NCI-H1092 (cell line): ENCODE data around the gene STIM2.
"Not testable (repeated sequence)": the region's sequence is repeated elsewhere in the genome, so short reads cannot be mapped to it uniquely, and the experiment has no call there.

Experiments
- DNase-seq: peaks from one replicate; lab custom pipeline; 2025; lab: John Stamatoyannopoulos, UW

The STIM2 gene

DNA sequence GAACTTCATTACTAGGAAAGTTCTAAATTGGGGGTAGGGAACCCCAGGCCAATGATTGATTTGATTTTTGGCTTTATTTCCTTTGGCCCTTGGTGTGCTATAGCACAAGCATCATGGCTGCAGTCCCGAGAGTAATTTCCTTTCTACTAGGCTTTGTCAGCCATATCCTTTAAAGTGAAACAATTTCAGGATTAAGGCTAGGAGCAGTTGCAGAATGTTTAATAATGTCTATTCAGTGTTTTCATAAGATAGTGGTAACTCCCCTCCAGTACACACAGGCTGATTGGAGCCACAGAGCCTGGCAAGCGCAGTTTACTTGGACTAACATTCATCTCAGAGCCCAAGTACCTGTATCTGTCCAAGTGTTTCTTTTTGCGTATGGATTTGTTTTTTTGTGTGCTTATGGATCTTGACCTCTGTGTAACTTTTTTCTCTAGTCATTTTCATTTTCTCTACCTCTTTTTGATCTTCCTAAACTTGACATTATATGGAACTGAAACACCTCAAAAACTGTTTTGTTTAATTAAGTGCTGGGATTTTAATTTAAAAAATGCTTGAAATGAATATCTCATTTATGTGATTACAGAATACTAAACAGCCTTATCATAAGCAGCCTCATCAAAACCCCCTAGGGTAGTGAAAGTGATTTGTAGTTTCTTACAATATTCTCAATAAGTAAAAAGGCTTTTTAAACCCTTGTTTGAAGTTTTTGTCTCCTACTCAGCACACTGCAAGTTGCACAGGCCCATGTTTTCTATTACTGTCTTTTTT is 7.5 kb downstream of the STIM2 start:
- no peak for DNase-seq

DNA sequence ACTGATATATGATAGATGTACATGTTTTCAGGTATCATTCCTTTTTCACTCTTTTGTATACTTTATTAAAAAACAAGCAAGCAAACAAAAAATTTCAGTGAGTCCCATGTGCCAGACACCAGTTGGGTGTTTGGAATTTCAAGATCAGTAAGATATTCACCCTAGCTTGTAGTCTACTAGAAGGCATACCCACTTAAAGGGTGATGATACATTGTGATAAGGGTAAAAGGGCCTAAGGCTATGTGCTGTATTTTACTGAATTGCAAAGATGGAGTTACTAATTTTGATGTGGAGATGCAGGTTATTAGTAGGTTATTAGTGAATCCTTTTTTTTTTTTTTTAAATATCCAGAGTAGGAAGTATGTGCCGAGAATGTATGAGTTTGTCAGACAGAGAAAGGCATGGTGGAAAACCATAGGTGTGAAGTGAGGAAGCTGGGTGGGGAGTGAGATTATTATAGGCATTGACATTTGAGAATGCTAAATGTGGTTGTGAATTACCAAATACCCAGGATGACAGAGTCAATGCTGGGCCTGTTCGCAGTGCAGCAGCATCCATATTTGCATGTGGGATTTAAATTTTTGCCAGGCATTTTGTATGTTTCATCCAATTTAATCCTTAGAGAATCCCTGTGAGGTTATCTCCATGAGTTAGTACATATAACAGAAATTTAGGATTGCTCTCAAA is 10.1 kb downstream of the STIM2 start:
- no peak for DNase-seq

DNA sequence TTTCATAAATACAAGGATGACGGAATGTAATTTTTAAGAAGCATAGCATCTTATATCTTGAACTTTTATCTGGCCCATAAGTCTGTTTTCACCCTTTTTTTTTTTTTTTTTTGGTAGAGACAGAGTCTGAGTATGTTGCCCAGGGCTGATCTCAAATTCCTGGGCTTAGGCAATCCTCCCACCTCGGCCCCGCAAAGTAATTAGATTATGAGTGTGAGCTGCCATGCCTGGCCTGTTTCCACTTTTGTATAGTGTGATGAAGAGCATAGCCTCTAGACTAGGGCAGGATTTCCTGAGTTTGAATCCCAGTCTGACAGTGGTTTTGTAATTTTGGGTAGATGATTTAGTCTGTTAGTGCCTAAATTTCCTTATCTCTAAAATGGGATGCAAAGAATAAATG is 11.0 kb downstream of the STIM2 start:
- DNase-seq: no peak

DNA sequence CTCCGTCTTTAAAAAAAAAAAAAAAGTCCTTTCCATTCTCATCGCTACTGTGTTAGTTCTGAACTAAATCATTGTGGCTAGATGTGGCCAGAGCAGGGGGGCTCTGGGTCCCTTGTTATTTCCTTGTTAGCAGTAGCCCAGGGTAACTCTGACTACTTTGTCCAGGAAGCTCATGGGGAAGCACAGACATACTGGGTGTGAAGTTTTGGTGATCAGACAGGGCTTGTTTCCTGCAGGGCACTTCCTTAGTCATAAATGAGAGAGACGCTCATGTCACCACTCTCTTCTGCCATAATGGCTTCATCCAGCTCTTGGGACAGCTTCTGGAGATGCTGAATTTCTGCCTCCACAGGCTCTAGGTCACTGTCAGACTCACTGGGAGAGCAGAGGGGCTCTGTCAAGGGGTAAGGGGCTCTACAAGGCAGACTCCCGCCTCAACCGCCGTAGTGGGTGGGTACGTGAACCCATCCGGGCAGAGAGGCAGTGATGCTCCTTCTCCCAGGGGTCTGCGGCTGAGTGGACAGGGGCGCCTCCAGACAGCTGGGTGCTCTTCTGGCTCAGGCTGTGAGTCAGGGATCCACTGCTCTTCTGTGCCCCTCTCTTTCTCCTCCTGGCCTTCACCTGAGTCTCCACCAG is 12.9 kb downstream of the STIM2 start:
- no peak for DNase-seq

DNA sequence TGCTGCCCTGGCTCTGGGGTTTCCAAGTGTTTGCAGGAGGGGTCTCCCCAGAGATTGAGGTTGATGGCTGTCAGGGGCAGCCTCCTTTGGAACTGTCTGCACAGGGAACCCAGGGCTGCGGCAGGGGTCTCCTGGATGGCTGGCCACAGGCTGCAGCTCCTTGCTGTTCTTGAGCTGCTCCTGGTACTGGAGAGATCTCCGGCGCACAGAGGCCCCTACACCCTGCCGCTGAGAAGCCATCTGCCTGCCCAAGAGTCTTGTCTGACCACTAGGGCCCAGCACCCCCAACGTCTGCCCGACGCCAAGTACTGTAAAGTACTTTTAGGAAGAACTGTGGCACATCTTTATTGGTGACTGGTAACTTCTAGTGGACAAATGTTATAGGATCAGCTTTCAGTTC is 13.5 kb downstream of the STIM2 start:
- DNase-seq: no peak

DNA sequence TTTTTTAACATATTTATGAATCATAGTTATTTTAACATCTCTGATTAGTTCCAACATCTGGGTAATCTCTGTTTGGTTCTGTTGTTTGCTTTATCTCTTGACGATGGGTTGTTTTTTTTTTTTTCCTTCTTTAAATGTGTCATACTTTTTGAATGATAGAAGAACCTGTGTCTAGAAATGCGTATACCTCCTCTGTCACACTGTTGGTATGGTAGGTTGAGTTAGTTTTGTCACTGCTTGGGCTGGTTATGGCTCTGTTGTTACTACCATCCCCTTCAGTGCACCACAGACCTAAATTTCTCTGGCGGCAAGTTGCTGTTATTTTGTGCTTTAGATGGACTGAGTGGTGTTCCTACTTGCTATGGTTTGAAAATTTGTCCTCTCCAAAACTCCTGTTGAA is 16.8 kb downstream of the STIM2 start:
- DNase-seq: no peak

DNA sequence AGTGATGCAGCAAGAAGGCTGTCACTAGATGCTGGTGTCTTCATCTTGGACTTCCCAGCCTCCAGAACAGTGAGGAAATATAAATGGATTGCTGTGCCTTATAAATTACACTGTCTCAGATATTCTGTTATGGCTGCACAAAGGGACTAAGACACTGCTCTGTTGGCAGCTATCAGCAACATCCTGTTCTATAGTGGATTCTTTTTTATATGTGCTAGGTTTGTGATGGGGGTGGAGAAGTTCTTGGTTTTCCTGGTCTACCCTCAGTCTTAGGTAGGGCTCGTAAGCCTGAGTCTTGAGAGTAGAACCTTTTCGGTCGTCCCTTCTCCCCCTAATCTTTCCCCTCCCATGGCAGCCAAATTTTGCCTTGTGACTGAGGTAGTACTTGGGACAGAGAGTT is 17.3 kb downstream of the STIM2 start:
- DNase-seq: no peak

DNA sequence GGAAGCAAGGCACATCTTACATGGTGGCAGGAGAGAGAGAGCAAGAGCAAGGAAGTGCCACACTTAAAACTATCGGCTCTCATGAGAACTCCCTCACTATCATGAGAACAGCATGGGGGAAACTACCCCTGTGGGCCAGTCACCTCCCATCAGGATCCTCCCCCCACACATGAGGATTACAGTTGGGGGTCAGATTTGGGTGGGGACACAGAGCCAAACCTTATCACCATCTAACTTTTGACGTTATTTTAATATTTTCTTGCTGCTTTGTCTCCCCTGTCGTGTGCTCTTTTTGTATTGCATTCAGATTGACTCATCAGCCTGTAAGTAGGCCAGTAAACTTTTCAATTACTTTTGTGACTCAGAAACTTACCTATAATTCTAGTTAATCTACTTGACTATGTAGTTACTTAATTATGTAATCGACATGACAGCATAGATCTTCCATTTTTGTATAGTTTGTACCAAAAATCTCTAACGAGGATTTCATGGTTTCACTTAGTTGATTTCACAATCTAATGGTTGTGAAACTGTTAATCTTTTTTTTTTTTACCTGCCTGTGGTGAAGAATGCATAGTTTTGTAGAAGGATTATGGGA is 18.3 kb downstream of the STIM2 start:
- no peak for DNase-seq

DNA sequence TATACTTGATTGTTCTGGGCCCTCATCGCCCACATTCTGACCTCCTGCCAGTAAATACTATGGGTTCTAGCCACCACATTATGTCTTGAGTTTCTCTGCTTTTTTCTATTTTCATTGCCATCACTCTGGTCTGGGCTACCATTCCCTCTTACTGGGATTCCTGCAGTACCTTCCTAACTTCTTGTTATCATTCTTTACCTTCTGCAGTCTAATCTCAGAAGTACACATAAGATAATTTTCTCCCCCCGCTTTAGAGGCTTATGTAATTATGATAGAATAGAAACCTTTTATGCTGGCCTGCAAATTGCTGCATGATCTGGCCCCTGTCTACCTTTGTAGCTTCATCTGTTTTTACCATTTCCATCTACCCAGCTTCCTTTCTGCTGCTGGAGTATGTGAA is 19.2 kb downstream of the STIM2 start:
- no peak for DNase-seq

DNA sequence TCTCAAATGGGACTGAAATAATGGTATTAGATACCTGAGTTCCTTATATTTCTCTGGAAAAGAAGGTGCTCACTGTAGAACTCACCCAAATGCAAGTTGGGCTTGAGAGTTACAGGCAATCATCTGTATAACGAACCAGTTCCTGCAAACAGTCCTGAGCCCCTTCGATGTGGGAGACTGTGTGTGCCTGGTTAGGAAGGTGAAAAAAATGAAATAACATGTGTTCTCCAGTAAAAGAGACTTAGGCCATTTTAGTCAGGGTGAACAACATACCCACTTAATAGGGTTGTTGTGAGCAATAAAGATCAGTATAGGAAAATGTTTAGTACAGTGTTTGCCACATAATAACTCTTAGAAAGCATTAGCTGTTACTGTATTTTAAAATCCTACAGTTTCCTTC is 23.4 kb downstream of the STIM2 start:
- no peak for DNase-seq

DNA sequence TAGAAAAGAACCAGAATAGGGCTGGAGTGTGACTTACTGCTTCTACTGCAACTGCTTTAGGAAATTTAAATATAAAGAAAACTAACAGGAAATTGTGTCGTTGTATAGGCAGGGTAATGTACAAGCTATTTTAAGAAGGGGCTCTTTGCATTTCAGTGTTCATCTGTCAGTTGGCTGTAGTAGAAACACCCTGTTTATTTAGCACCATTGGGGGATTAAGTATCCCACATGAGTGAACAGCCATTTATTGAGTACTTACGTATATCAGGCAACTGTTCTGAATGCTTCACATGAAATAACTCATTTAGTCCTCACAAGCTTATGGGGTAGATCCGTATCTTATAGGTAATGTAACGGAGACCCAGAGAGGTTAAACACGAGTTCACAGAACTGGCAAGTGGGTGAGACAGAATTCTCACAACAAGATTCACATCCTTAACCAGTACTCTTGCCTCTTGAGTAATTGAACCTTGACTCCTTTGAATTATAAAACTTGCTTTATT is 23.9 kb downstream of the STIM2 start:
- DNase-seq: no peak

DNA sequence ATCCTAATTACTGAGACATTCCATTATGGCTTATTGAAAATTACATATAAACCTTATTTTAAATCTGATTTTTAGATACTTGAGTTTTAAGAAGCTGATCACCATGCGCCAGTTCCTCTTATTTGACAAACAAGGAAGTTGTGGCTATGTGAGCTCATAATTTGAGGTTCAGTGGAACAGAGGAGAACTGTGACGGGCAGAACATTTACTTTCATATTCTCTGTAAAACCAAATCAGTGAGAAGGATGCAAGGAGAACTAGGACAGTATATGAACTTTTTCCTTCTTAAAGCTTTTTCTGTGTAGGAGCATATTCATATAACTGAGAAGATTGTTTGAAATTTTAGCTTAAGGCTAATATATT is 25.3 kb downstream of the STIM2 start:
- DNase-seq: no peak

DNA sequence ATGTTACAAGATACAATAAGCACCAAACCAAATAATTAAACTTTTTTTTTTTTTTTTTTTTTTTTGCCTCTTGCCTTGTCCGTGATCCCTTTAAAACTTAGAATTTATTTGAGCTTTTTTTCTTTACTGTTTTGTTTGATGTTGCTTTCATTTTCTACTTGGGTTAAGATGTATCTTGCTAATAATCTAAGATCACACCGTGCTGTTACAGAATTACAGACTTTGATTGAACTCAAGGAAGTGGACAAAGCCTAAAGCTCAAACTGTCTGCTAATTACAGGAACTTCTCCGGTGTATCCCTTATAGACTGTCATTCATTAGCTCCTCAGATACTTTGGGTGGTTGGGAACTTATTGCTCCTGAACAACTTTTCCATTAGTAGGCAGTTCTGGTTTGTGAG is 26.5 kb downstream of the STIM2 start:
- DNase-seq: no peak

DNA sequence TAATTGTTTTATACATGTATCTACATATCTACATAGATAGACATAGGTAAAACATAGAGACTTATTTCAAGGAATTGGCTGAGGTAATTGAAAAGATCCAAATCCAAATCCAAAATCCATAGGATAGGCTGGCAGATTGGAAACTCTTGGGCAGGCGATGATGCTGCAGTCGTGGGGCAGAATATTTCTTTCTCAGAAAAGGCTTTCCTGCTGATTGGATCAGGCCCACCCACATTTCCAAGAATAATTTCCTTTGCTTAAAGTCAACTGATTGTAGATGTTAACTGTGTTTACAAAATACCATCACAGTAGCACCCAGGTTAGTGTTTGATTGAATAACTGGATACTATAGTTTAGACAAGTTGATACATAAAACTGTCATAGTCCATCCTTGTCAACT is 27.2 kb downstream of the STIM2 start:
- no peak for DNase-seq

DNA sequence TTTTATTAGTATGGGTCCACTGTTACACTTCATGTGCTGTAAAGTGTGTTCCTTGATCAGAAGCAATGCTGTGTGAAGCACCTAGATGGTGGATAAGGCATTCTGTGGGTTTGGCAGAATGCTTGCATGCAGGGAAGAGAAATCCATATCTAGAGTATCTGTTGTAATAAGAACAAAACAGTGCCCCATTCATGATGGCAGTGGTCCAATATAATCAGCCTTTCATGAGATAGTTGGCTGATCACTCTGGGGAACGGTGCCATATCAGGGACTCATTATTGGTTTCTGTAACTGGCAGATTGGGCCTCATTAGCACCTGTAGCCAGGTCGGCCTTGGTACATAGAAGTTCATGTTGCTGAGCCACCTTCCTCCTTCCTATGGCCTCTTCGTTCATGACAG is 28.7 kb downstream of the STIM2 start:
- no peak for DNase-seq

DNA sequence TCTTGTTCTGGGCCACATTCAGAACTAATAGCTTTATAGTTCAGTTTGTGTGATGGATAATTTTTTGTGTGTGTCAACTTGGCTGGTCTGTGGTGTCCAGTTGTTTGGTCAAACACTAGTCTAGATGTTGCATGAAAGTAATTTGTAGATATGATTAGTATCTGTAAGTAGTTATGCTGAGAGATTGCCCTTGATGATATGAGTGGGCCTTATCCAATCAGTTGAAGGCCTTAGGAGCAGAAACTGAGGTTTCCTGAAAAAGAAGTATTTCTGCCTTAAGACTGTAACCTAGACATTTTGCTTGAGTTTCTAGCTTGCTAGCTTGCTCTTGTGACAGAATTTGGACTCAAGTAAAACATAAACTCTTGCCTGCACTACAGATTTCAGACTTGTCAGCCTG is 30.4 kb downstream of the STIM2 start:
- no peak for DNase-seq

DNA sequence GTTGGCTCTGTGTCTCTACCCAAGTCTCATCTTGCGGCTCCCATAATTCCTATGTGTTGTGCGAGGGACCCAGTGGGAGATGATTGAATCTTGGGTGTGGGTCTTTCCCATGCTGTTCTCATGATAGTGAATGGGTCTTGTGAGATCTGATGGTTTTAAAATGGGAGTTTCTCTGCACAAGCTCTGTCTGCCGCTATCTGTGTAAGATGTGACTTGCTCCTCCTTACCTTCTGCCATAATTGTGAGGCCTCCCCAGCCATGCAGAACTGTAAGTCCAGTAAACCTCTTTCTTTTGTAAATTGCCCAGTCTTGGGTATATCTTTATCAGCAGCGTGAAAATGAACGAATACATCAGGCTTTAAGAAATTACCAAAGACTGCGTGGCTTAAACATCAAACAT is 31.2 kb downstream of the STIM2 start:
- DNase-seq: no peak

DNA sequence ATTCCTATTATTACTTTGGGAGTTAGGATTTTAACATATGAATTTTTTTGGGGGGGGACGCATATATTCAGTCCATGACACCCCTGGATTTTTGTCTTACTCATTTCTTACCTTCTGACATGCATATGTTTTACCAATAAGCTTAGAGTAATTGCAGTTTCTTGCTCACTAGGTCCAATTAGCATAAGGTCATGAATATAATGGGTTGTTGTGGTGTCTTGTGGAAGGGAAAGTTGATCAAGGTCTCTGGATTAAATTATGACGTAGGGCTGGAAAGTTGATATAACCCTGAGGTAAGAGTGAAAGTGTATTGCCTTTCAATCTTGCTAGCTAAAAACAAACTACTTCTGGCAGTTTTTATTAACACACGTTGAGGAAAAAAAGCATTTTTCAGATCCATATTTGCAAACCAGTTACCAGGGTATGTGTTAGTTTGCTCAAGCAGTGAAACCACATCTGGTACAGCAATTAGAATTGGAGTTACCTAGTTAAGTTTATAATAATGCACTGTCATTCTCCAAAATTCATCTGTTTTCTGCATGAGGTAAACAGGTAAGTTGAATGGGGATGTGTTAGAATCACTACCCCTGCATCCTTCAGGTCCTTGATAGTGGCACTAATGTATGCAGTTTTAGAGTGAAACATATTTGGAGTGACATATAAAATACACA is 32.0 kb downstream of the STIM2 start:
- DNase-seq: no peak

DNA sequence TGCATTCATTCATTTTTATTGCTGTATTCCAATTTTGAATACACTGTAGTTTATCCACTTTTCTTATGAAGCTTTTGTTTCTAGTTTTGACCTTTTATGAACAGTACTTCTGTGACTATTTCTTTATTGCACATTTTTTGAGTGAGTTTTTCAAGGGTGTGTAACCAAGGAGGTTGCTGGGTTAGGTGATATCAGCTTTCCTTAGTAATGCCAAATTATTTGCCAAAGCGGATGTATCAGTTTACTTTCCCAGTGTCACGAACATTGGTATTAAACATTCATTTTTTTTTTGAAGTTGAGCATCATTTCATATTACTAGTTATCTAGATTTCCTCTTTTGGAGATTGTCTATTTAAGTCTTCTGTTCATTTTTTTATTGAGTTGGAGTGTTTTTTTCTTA is 32.9 kb downstream of the STIM2 start:
- DNase-seq: no peak

DNA sequence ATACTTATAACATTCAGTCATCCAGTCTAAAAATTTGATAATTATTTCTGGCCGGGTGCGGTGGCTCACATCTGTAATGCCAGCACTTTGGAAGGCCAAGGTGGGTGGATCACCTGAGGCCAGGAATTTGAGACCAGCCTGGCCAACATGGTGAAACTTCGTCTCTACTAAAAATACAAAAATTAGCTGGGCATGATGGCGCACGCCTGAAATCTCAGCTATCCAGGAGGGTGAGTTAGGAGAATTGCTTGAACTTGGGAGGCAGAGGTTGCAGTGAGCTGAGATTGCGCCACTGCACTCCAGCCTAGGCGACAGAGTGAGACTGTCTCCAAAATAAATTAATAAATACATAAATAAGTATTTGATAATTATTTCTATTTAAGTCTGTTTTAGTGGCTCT is 34.2 kb downstream of the STIM2 start:
- not testable (repeated sequence) for DNase-seq

DNA sequence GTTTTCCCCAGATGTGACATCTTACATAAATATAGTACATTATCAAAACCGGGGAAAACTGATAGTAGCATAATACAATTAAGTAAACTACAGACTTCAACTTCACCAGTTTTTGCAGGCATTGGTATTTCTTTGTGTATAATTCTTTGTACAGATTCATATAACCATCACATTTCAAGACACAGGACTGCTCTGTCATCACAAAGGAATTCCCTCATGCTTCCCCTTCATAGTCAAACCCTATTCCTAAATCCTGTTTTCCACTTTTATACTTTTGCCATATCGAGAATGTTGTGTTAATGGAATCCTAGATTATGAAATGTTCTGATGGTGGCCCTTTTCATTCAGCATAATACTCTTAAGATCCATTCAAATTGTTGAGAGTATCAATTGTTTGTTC is 36.0 kb downstream of the STIM2 start:
- no peak for DNase-seq

DNA sequence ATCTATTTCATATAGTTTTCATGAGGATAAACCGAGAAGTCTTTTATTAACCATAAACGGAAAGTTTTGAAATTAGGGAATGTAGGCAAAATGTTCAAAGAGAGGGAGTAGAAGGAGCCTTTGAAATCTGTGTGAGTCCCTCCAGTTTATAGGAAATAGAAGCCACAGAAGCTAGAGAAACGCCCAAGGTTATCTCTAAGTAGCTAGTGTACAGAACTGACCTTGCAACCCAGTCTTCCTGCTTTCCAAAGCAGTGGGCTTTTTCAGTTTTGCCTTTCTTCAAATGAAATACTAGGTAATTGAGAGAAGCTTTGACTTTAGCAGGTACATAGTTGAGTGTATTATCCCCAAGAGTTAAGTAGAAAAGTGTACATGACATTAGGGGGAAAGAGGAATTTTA is 39.4 kb downstream of the STIM2 start:
- DNase-seq: no peak
